OCI-LY1 (cell line): ENCODE results near the gene ELF2.

Experiments
- H2AFZ ChIP-seq: fragments of 200-600 bp; sonication (generic), shearing (Covaris generic); 2 replicates; pipeline ENCODE4 v1.6.0; 2014; ENCODE audit warnings: antibody characterized with exemption, mild to moderate bottlenecking, low read length
- H3F3A ChIP-seq: fragments of 200-600 bp; sonication (generic), shearing (Covaris generic); 2 replicates; pipeline ENCODE4 v1.6.0; 2014; ENCODE audit warnings: mild to moderate bottlenecking, antibody characterized with exemption, low read length, moderate library complexity; ENCODE audit not compliant: insufficient read depth
- H3K27ac ChIP-seq: fragments of 200-600 bp; sonication (generic); 2 replicates; pipeline ENCODE4 v1.5.1; 2014; ENCODE audit warnings: low read length, mixed run types, mild to moderate bottlenecking, low read depth; ENCODE audit not compliant: poor library complexity, severe bottlenecking
- H3K27me3 ChIP-seq: fragments of 200-600 bp; sonication (generic); 2 replicates; pipeline ENCODE4 v1.6.0; 2014; ENCODE audit warnings: antibody characterized with exemption, mild to moderate bottlenecking, low read length, moderate library complexity; ENCODE audit not compliant: insufficient read depth
- H3K36me3 ChIP-seq: fragments of 200-600 bp; sonication (generic); 2 replicates; pipeline ENCODE4 v1.6.1; 2014; ENCODE audit warnings: mild to moderate bottlenecking, antibody characterized with exemption, low read length, moderate library complexity, mixed read lengths; ENCODE audit not compliant: insufficient read depth
- H3K4me1 ChIP-seq: fragments of 200-600 bp; sonication (generic); 2 replicates; pipeline ENCODE4 v1.5.1; 2014; ENCODE audit warnings: mild to moderate bottlenecking, low read length, moderate library complexity; ENCODE audit not compliant: insufficient read depth, severe bottlenecking
- H3K4me2 ChIP-seq: fragments of 200-600 bp; sonication (generic), shearing (Covaris generic); 2 replicates; pipeline ENCODE4 v1.6.1; 2014; ENCODE audit warnings: low read length
- H3K4me3 ChIP-seq: fragments of 200-600 bp; sonication (generic); 2 replicates; pipeline ENCODE4 v1.5.1; 2014; ENCODE audit warnings: low read length, low read depth, mild to moderate bottlenecking, mixed read lengths; ENCODE audit not compliant: poor library complexity, severe bottlenecking
- H3K79me2 ChIP-seq: fragments of 200-600 bp; shearing (Covaris generic); 2 replicates; pipeline ENCODE4 v1.6.1; 2016; ENCODE audit warnings: mixed run types, low read length, mixed read lengths; ENCODE audit not compliant: insufficient read depth
- H3K9ac ChIP-seq: fragments of 200-600 bp; sonication (generic), shearing (Covaris generic); 2 replicates; pipeline ENCODE4 v1.6.1; 2014; ENCODE audit warnings: mild to moderate bottlenecking, low read length, mixed read lengths
- H3K9me2 ChIP-seq: fragments of 200-600 bp; sonication (generic), shearing (Covaris generic); 2 replicates; pipeline ENCODE4 v1.6.1; 2014; ENCODE audit warnings: low read depth, mild to moderate bottlenecking, low read length, mixed read lengths
- H3K9me3 ChIP-seq: fragments of 200-600 bp; shearing (Covaris generic); 2 replicates; pipeline ENCODE4 v1.6.1; 2014; ENCODE audit warnings: low read length, mixed read lengths
- H4K20me1 ChIP-seq: fragments of 200-600 bp; sonication (generic), shearing (Covaris generic); 2 replicates; pipeline ENCODE4 v1.6.0; 2016; ENCODE audit warnings: mild to moderate bottlenecking, low read length; ENCODE audit not compliant: insufficient read depth
- CTCF ChIP-seq: fragments of 200-600 bp; sonication (generic), shearing (Covaris generic); IDR thresholded peaks from 2 replicates; pipeline ENCODE4 v1.5.1; 2017; ENCODE audit warnings: mild to moderate bottlenecking, antibody characterized with exemption, low read length, moderate library complexity, mixed read lengths
- EZH2 ChIP-seq: fragments of 200-600 bp; sonication (generic), shearing (Covaris generic); IDR thresholded peaks from 2 replicates; pipeline ENCODE4 v1.8.0; 2017; ENCODE audit warnings: borderline replicate concordance, mixed run types, mild to moderate bottlenecking, antibody characterized with exemption, low read length, moderate library complexity, mixed read lengths

The ELF2 gene

GRCh38 chr4:139154538-139154937 lies 22.5 kb downstream of the ELF2 start:
- Histone ChIP-seq H2AFZ (no peak overlapping the region), H3K79me2 (0 out of 2 replicates have a peak, but pooled peaks cover 5% of the 10 kb centered on the region), H3K9me3 (no peaks in the 10 kb centered on the region), H3K4me3 (no peak overlapping the region), H4K20me1 (no peaks in the 10 kb centered on the region), H3F3A (no peaks in the 10 kb centered on the region), H3K27me3 (no peaks in the 10 kb centered on the region), H3K36me3 (no peaks in the 10 kb centered on the region), H3K4me1 (no peaks in the 10 kb centered on the region), H3K9me2 (no peaks in the 10 kb centered on the region), H3K27ac (no peak overlapping the region), H3K9ac (no peak overlapping the region), H3K4me2 (no peak overlapping the region)
- TF ChIP-seq EZH2, result no peak

DNA sequence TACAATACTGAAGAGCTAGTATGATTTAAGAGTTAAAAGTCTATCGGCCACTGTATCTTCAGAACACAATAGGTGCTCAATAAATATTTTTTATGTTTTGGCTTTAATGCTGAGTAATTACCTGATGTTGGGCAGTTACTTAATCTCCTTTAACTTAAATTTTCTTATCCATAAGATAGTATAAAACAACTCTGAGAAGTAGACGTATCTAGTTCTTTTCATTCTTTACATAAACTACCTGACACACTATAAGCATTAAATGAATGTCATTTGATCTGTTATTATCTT lies 22.9 kb downstream of the ELF2 start:
- H3K27ac ChIP-seq, result no peak overlapping the region
- H3K4me1 ChIP-seq, result no peaks in the 10 kb centered on the region
- no peaks in the 10 kb centered on the region for H3K36me3 ChIP-seq
- 0 out of 2 replicates have a peak, but pooled peaks cover 6% of the 10 kb centered on the region for H3K79me2 ChIP-seq
- H3K9me3 ChIP-seq, result no peaks in the 10 kb centered on the region
- H3F3A ChIP-seq, result no peaks in the 10 kb centered on the region
- no peak for TF ChIP-seq CTCF
- H3K9me2 ChIP-seq, result no peaks in the 10 kb centered on the region
- no peak overlapping the region for H3K4me3 ChIP-seq
- no peak overlapping the region for H3K9ac ChIP-seq
- no peak overlapping the region for H3K4me2 ChIP-seq
- no peaks in the 10 kb centered on the region for H4K20me1 ChIP-seq
- H2AFZ ChIP-seq, result no peak overlapping the region
- H3K27me3 ChIP-seq, result no peaks in the 10 kb centered on the region

DNA sequence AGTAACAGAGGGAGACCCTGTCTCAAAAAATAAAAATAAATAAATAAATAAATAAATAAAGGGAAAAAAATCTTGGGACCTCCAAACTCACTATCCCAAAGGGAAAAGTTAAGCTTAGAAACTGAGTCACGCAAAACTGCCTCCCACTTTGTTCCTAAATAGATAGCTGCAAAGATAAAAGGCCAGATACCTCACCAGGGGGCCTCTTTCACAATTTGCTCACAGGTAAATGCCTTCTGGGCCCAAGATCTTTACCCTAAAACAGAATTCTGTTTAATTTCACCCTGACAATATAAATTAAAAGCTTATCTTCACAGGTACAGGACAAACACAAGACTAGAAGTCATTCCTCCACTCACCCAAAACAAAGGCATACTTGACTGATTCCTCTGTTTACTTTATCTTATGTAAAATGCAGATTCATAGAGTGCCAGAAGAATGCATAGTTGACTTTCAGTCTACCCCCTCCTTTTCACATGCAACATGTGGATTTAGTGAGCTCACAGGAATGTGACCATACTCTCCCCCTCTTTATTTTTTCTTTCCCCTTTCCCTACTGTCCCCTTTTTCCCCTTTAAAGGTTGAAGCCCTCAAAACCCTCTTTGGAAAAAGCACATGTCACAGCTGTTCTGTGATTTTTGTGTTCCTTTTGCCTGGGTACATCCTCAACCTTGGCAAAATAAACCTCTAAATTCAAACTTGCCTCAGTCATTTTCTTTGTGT lies 23.4 kb downstream of the ELF2 start:
- no peak overlapping the region for H3K4me3 ChIP-seq
- TF ChIP-seq EZH2, result no peak
- no peak for TF ChIP-seq CTCF
- no peaks in the 10 kb centered on the region; the same call in 1 of the 2 replicates for H3F3A ChIP-seq
- H3K27ac ChIP-seq, result no peak overlapping the region
- no peaks in the 10 kb centered on the region for H3K9me2 ChIP-seq
- no peaks in the 10 kb centered on the region for H3K36me3 ChIP-seq
- no peak overlapping the region for H3K4me2 ChIP-seq
- H3K4me1 ChIP-seq, result no peaks in the 10 kb centered on the region
- H2AFZ ChIP-seq, result no peak overlapping the region
- no peak overlapping the region for H3K9ac ChIP-seq
- H3K79me2 ChIP-seq, result 0 out of 2 replicates have a peak, but pooled peaks cover 10% of the 10 kb centered on the region
- H4K20me1 ChIP-seq, result no peaks in the 10 kb centered on the region
- H3K27me3 ChIP-seq, result no peaks in the 10 kb centered on the region
- H3K9me3 ChIP-seq, result no peaks in the 10 kb centered on the region

- Histone ChIP-seq H3F3A (no peaks in the 10 kb centered on the region; the same call in 1 of the 2 replicates), H3K36me3 (no peaks in the 10 kb centered on the region), H3K9me3 (no peaks in the 10 kb centered on the region), H3K4me3 (no peak overlapping the region), H3K9me2 (no peaks in the 10 kb centered on the region), H2AFZ (no peak overlapping the region), H3K79me2 (0 out of 2 replicates have a peak, but pooled peaks cover 11% of the 10 kb centered on the region), H3K27me3 (no peaks in the 10 kb centered on the region), H3K4me1 (no peaks in the 10 kb centered on the region), H3K27ac (no peak overlapping the region), H3K4me2 (no peak overlapping the region), H3K9ac (no peak overlapping the region), H4K20me1 (no peaks in the 10 kb centered on the region)
- TF ChIP-seq EZH2 (no peak), CTCF (no peak)
Observed at GRCh38 chr4:139152249-139152648, 24.8 kb downstream of the ELF2 start.
